ENCODE results near the gene BCL11A. TPM values are rescaled to one million over a fixed set of nuclear protein-coding genes. Genes with fewer than 3 reads are reported as not detected.

BCL11A gene
- total RNA-seq, 1 donor from 2014 or later: 27.1 TPM

DNA sequence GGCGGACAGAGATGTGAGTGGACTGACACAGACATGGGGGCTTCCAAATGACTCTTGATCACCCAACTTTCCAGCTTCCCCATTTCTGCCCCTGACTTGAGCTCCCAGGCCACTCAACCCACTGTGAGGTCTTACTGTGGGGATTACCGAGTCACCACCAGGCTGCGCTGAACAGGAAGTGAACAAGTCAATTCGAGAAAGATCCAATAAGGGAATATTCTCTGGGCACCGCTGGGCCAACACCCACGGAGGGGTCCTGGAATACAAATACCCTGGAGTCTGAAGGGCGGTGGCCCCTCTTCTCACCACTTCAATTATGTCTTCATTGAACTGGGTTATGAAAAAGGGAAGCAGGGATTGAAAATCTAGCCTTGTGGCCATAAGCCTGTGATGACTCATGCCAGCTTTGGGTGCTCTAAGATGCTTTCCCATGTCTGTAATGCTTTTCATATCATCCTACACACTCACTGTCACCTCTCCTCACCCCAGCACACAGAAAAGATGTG lies 37.7 kb downstream of the BCL11A start:
- TF ChIP-seq CTCF (IDR thresholded peaks at IDR 0.05; ENCODE audit: borderline replicate concordance): no peak
- peaks cover 67% of the 10 kb centered on the region for H3K4me1 ChIP-seq
- H3K36me3 ChIP-seq: no peaks in the 10 kb centered on the region
- intact Hi-C loops (cut with micrococcal nuclease): no loop called here
- no peak overlapping the region for H3K27ac ChIP-seq (replicated peaks)
- H3K9me3 ChIP-seq (replicated peaks): no peaks in the 10 kb centered on the region
- no peak for DNase-seq
- no peaks in the 10 kb centered on the region for H3K27me3 ChIP-seq (ENCODE audit: low read depth)
- H3K4me3 ChIP-seq: no peak overlapping the region

DNA sequence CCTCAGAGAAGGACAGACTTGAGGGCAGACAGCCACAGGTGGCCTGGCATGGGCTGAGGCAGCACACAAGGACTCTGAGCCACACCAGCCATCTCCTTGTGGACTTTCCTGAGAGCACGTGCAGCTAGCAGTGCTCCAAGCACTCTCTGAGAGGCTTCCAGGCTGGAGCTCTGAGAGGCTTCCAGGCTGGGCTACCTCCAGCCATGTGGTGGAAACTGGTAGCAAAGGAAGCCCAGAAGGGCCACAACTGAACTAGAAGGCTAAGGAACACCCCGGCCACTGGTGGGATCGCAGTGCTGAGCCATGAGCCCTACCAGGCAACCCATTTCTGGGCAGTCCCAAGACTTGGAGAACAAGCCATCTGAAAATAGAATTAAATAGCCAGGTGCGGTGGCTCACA lies 39.5 kb downstream of the BCL11A start:
- no peak for TF ChIP-seq CTCF (IDR thresholded peaks at IDR 0.05; ENCODE audit: borderline replicate concordance)
- DNase-seq: no peak

GRCh38 chr2:60513191-60513590 lies 40.3 kb downstream of the BCL11A start:
- intact Hi-C loops (cut with micrococcal nuclease): no loop called here
- no peaks in the 10 kb centered on the region for H3K27me3 ChIP-seq (ENCODE audit: low read depth)
- no peak for TF ChIP-seq CTCF (IDR thresholded peaks at IDR 0.05; ENCODE audit: borderline replicate concordance)
- no peak overlapping the region for H3K27ac ChIP-seq (replicated peaks)
- no peak overlapping the region for H3K4me3 ChIP-seq
- H3K9me3 ChIP-seq (replicated peaks): no peaks in the 10 kb centered on the region
- H3K4me1 ChIP-seq: peaks cover 61% of the 10 kb centered on the region
- H3K36me3 ChIP-seq: no peaks in the 10 kb centered on the region
- DNase-seq: no peak

More for the DNA sequence above, 39.5 kb downstream of the BCL11A start:
- H3K36me3 ChIP-seq: no peaks in the 10 kb centered on the region
- no peak overlapping the region for H3K4me3 ChIP-seq
- peaks cover 61% of the 10 kb centered on the region for H3K4me1 ChIP-seq
- H3K27ac ChIP-seq (replicated peaks): no peak overlapping the region
- intact Hi-C loops (cut with micrococcal nuclease): no loop called here
- no peaks in the 10 kb centered on the region for H3K9me3 ChIP-seq (replicated peaks)
- H3K27me3 ChIP-seq (ENCODE audit: low read depth): no peaks in the 10 kb centered on the region

- DNase-seq: no peak
- Histone ChIP-seq H3K27me3 (ENCODE audit: low read depth) (no peaks in the 10 kb centered on the region), H3K4me1 (peaks cover 63% of the 10 kb centered on the region), H3K4me3 (no peak overlapping the region), H3K36me3 (no peaks in the 10 kb centered on the region), H3K27ac (replicated peaks) (no peak overlapping the region), H3K9me3 (replicated peaks) (no peaks in the 10 kb centered on the region)
- intact Hi-C loops (cut with micrococcal nuclease): no loop called here
- no peak for TF ChIP-seq CTCF (IDR thresholded peaks at IDR 0.05; ENCODE audit: borderline replicate concordance)
These were observed 40.8 kb downstream of the BCL11A start for GRCh38 chr2:60512641-60513040.

DNA sequence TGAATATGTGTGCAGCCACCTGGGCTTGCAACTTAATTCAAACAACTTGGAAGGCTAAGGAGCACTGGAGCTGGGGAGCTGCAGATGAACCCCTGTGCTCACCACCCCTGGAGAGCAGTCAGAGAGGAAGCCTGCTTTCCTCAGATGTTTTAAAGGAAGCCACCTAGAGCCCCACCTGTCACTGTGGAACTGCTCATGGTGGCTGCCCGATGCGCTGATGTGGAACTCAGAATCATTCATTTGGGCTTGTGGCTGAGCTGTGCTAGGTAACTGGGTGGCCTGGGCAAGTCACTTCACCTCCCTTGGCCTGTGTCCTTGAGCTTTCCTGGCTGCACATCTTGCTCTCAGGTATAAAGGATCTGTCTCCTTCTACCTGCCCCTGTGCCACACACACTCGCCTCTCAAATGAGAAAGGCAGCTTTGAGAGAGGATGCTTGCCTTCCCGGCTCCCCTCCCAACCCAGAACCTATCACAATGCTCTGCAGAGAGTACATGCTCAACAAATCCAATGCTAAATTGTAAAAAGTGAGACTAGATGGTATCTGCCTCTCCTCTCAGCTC lies 41.3 kb downstream of the BCL11A start:
- DNase-seq: no peak
- peaks cover 62% of the 10 kb centered on the region for H3K4me1 ChIP-seq
- H3K9me3 ChIP-seq (replicated peaks): no peaks in the 10 kb centered on the region
- no peak for TF ChIP-seq CTCF (IDR thresholded peaks at IDR 0.05; ENCODE audit: borderline replicate concordance)
- H3K27me3 ChIP-seq (ENCODE audit: low read depth): no peaks in the 10 kb centered on the region
- no peak overlapping the region for H3K4me3 ChIP-seq
- no peaks in the 10 kb centered on the region for H3K36me3 ChIP-seq
- intact Hi-C loops (cut with micrococcal nuclease): no loop called here
- H3K27ac ChIP-seq (replicated peaks): no peak overlapping the region

All from left ventricle myocardium inferior (tissue), 1 donor.